A673 (cell line): ENCODE data around the gene GATAD2B. TPM values are rescaled to one million over a fixed set of nuclear protein-coding genes. Genes with fewer than 3 reads are reported as not detected.

ENCODE experiments used
- BruUV-seq: library from RNA; stranded (reverse); fragments of 400-500 nt; replicated peaks from 2 replicates; lab custom pipeline; 2021; lab: Mats Ljungman, UMichigan
- CTCF ChIA-PET: fragments of 300-600 bp; sonication (Branson Sonifier 250); formaldehyde crosslinking; loops from one replicate; lab custom pipeline; 2022; ENCODE audit warnings: antibody characterized with exemption; lab: Charles Lee
- POLR2A ChIA-PET: fragments of 300-600 bp; sonication (Branson Sonifier 250); formaldehyde crosslinking; loops from one replicate; lab custom pipeline; 2022; ENCODE audit warnings: antibody characterized with exemption; ENCODE audit not compliant: low non-redundant PET; lab: Charles Lee
- DNase-seq: peaks from one replicate; pipeline ENCODE4 v3.0.0-alpha.2; 2015; ENCODE audit warnings: low spot score
- H3K27ac ChIP-seq: fragments of 200-600 bp; sonication (generic); 2 replicates; pipeline ENCODE4 v1.5.1; 2016; ENCODE audit warnings: mixed run types, low read depth, mild to moderate bottlenecking, mixed read lengths, antibody characterized with exemption, low read length; ENCODE audit not compliant: poor library complexity, severe bottlenecking
- H3K27me3 ChIP-seq: fragments of 200-600 bp; sonication (generic); replicated peaks from 2 replicates; pipeline ENCODE4 v1.6.1; 2017; ENCODE audit warnings: mixed run types, low read depth, mild to moderate bottlenecking, mixed read lengths, antibody characterized with exemption, low read length; ENCODE audit not compliant: insufficient read depth, poor library complexity
- H3K36me3 ChIP-seq: fragments of 200-600 bp; sonication (generic); 2 replicates; pipeline ENCODE4 v1.6.1; 2016; ENCODE audit warnings: mixed run types, mild to moderate bottlenecking, mixed read lengths, antibody characterized with exemption, low read length; ENCODE audit not compliant: insufficient read depth, poor library complexity, severe bottlenecking
- H3K4me1 ChIP-seq: fragments of 200-600 bp; sonication (generic); 2 replicates; pipeline ENCODE4 v1.6.1; 2017; ENCODE audit warnings: mixed run types, mild to moderate bottlenecking, mixed read lengths, antibody characterized with exemption, low read length; ENCODE audit not compliant: insufficient read depth, poor library complexity, severe bottlenecking
- H3K4me3 ChIP-seq: fragments of 200-600 bp; sonication (generic); 2 replicates; pipeline ENCODE4 v1.5.1; 2016; ENCODE audit warnings: low read depth, mixed run types, mild to moderate bottlenecking, mixed read lengths, low read length; ENCODE audit not compliant: poor library complexity, severe bottlenecking
- H3K9me3 ChIP-seq: fragments of 200-600 bp; sonication (generic); 2 replicates; pipeline ENCODE4 v1.6.1; 2016; ENCODE audit warnings: mixed run types, low read depth, mild to moderate bottlenecking, mixed read lengths, antibody characterized with exemption, low read length; ENCODE audit not compliant: poor library complexity, severe bottlenecking
- EZH2 ChIP-seq: fragments of 200-600 bp; sonication (generic); IDR thresholded peaks from 2 replicates; pipeline ENCODE4 v1.6.1; 2017; ENCODE audit warnings: borderline replicate concordance, low read depth, mild to moderate bottlenecking, mixed read lengths, antibody characterized with exemption, low read length; ENCODE audit not compliant: poor library complexity, severe bottlenecking
- intact Hi-C: fragments of 100-400 bp; cut with micrococcal nuclease; formaldehyde crosslinking; loops from one replicate; pipeline ENCODE4 v1.10.0; 2022; ENCODE audit not compliant: unreplicated experiment
- total RNA-seq: library from RNA; stranded (reverse); gene quantifications from 2 replicates; pipeline ENCODE4 v1.2.3, GENCODE V29; 2021
- TF ChIP-seq, protein P1 (sequence below): fragments of 300-800, 200-600 bp; sonication (generic); conservative IDR thresholded peaks from 2 replicates; pipeline ENCODE4 v1.5.1; 2017; ENCODE audit warnings: low read depth, mild to moderate bottlenecking, antibody characterized with exemption, low read length, moderate library complexity, mixed read lengths

The GATAD2B gene
- total RNA-seq, 1 experiment from 2014 or later, result 58.8 TPM

DNA sequence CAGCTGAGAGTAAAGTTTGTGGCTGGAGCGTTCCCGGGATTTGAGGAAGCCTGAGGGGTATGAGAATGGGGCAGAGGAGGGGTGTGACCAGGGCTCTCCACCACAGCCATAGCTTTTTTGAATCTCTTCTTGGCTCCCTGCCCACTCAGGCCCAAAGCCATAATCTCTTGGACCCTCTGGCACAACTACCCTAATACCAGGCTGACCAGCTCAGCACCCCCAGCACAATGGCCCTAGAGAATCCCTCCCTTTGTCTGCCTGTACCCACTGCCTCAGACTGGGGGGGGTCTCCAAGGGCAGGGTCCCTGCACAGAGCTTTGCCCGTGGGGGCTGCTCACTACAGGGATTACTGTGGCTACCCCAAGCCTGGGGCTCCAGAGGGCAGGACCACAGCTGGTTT is 16.2 kb upstream of the GATAD2B start:
- DNase-seq, result no peak
- no TSS peak for BruUV-seq
- TF ChIP-seq, protein P1, sequence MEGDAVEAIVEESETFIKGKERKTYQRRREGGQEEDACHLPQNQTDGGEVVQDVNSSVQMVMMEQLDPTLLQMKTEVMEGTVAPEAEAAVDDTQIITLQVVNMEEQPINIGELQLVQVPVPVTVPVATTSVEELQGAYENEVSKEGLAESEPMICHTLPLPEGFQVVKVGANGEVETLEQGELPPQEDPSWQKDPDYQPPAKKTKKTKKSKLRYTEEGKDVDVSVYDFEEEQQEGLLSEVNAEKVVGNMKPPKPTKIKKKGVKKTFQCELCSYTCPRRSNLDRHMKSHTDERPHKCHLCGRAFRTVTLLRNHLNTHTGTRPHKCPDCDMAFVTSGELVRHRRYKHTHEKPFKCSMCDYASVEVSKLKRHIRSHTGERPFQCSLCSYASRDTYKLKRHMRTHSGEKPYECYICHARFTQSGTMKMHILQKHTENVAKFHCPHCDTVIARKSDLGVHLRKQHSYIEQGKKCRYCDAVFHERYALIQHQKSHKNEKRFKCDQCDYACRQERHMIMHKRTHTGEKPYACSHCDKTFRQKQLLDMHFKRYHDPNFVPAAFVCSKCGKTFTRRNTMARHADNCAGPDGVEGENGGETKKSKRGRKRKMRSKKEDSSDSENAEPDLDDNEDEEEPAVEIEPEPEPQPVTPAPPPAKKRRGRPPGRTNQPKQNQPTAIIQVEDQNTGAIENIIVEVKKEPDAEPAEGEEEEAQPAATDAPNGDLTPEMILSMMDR, result no peak
- TF ChIP-seq EZH2, result no peak
- CTCF ChIA-PET, result no interaction called here
- Histone ChIP-seq H3K27me3 (no peaks in the 10 kb centered on the region), H3K4me1 (no peaks in the 10 kb centered on the region), H3K9me3 (no peaks in the 10 kb centered on the region), H3K4me3 (no peak overlapping the region), H3K36me3 (peaks cover 20% of the 10 kb centered on the region), H3K27ac (no peak overlapping the region)
- POLR2A ChIA-PET, result no interaction called here
- intact Hi-C loops, result no loop called here

DNA sequence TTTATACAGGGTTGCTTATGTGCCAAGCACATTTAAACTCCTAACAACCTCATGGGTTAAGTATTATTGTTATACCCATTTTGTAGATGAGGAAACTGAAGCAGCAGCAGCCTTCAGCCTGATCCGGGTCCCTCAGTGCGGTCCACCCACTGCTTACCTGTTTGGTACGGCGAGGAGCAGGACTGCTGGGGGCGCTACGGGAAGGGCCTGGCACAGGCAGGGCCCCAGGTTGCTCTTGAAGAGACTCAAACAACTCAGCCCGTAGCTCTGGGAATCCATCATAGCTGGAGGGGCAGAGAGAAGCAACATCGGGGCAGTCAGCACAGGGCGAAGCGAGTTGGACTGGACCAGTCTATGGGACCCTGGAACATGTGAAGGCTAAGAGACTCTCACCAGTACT is 14.6 kb upstream of the GATAD2B start:
- H3K4me1 ChIP-seq, result no peaks in the 10 kb centered on the region
- intact Hi-C loops, result no loop called here
- no TSS peak for BruUV-seq
- peaks cover 18% of the 10 kb centered on the region for H3K36me3 ChIP-seq
- POLR2A ChIA-PET, result no interaction called here
- H3K4me3 ChIP-seq, result no peak overlapping the region
- no peaks in the 10 kb centered on the region for H3K27me3 ChIP-seq
- DNase-seq, result no peak
- H3K9me3 ChIP-seq, result no peaks in the 10 kb centered on the region
- no peak overlapping the region for H3K27ac ChIP-seq
- CTCF ChIA-PET, result no interaction called here
- TF ChIP-seq, protein P1, result no peak
- no peak for TF ChIP-seq EZH2

DNA sequence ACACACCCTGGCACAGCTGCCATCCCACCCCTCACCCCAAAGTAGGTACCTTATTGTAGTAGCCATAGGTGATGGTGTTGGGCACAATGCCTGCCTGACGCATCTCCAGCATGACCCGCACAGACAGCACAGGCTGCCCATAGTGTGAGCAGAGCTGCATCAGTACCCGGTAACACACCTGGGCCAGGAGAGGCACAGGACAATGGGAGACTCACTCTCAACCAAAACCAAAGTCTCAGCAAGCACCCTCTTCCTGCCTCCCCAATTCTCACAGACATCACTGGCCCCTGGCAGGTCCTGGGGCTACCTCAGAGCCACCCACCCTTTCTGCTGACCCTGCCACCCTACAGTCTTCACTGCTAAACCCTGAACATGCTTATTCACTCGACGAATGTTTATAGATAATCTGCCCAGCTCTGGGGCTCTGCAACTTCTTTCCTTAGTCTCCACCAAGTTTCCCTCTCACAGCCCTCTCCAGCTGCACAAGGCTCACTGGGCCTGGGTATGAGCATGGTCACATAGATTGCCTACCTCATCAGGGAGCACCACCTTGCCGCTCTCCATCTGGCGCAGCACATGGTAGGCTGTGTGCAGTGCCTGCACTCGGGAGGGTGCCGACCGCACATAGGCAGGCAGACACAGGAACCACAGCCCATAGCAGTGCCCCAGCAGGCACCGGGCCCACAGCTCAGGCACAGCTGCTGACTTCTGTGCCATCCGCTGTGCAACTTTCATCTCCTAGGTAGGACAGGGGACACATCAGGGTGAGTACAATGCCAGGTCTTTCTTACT is 13.4 kb upstream of the GATAD2B start:
- Histone ChIP-seq H3K9me3 (no peaks in the 10 kb centered on the region), H3K27me3 (no peaks in the 10 kb centered on the region), H3K4me3 (no peak overlapping the region), H3K4me1 (no peaks in the 10 kb centered on the region), H3K27ac (no peak overlapping the region), H3K36me3 (peaks cover 19% of the 10 kb centered on the region)
- DNase-seq, result no peak
- POLR2A ChIA-PET, result no interaction called here
- CTCF ChIA-PET, result no interaction called here
- no TSS peak for BruUV-seq
- no peak for TF ChIP-seq EZH2
- TF ChIP-seq, protein P1, result no peak
- intact Hi-C loops, result no loop called here
